GM12873 (cell line): Measurements from ENCODE around the gene TBXA2R.

Experiments used
- TF ChIP-seq, protein P1 (sequence below): IDR thresholded peaks from 2 replicates; pipeline ENCODE4 v1.5.1; 2012; ENCODE audit warnings: low read depth, mild to moderate bottlenecking, moderate library complexity, low read length, control low read depth; ENCODE audit not compliant: insufficient read depth; ENCODE audit errors: missing control alignments

The TBXA2R gene

DNA sequence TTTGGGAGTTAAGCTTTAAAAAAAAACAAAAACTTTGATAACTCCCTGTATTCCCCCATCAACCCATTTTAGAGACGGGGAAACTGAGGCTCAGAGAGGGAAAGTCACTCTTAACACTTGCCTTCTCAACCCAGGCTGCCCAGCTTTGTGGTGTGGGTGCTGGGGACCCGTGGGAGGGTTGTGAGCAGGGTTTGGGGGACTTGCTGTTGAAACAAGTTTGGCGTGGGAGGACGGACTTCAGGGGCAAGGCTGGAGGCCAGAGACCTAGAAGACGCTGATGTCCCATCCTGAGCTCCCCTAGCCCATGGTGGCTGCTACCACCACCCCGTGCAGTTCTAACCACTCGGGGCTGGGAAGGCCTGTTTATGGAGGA, 20.7 kb upstream of the TBXA2R start:
- TF ChIP-seq, protein P1, sequence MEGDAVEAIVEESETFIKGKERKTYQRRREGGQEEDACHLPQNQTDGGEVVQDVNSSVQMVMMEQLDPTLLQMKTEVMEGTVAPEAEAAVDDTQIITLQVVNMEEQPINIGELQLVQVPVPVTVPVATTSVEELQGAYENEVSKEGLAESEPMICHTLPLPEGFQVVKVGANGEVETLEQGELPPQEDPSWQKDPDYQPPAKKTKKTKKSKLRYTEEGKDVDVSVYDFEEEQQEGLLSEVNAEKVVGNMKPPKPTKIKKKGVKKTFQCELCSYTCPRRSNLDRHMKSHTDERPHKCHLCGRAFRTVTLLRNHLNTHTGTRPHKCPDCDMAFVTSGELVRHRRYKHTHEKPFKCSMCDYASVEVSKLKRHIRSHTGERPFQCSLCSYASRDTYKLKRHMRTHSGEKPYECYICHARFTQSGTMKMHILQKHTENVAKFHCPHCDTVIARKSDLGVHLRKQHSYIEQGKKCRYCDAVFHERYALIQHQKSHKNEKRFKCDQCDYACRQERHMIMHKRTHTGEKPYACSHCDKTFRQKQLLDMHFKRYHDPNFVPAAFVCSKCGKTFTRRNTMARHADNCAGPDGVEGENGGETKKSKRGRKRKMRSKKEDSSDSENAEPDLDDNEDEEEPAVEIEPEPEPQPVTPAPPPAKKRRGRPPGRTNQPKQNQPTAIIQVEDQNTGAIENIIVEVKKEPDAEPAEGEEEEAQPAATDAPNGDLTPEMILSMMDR, result no peak

DNA sequence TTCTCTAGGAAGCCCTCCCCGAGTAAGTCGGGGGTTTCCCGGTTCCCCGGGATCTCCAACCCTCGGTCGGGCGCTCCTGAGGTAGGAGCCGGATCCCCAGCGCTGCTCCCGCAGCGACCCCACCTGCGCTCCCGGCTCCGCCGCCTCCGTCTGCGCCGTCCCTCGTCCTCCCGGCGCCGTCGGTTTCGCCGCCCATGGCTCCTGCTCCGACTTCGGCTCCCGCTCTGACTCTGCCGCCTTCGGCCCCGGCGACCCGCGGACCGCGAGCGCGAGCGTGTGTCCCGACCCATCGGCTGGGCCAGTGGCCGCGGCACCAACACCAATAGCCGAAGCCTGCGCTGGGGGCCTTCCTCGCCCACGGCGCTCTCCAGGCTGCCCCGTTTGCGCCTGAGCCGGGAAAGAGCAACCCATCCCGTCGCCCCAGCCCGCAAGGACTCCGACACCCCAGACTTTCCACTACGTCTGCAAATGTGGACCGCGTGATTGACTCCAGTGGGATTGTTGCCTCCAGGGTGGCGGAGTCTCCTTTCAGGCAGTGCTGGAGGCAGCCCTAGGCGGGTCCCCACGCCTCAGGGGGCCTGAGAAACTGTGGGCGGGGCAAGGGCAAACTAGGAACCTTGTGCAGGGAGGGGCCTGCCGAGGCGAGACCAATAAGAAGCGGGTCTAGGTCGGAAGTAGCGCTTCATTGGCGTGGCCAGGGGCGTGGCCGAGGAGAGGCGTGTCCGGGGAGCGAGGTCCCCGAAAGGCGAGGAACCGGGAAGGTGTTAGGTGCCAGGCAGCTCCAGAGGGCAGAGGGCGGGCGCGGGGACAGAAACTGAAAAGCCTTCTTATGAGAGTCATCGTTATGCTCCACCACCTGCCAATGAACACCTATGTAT, 20.0 kb upstream of the TBXA2R start, which contains the start of gene CACTIN:
Gene CACTIN, minus strand, starts transcription at position 318 of the 878 bp plus-strand sequence. Its CDS starts 28 bp downstream, at position 290.
- TF ChIP-seq, protein P1, result no peak

- TF ChIP-seq, protein P1, result no peak
Measured at GRCh38 chr19:3625996-3626472, 19.4 kb upstream of the TBXA2R start.

DNA sequence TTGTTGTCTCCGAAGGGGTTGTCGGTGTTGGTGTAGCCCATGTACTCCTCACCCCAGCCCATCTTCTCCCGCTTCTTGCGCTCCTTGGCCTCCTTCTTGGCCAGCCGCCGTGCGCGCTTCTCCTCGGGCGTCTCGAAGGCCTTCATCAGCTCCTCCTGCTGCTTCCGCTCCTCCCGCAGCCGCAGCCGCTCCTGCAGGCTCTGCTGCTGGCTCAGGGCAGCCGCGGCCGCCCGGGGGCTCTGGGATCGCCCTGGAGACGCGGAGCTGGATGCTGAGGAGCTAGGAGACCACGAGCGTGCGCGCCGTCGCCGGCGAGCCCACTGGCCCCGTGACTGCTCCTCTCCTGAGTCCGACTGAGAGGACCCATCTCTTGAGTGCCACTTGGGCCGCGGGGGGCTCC, 17.0 kb upstream of the TBXA2R start:
- TF ChIP-seq, protein P1, result no peak

DNA sequence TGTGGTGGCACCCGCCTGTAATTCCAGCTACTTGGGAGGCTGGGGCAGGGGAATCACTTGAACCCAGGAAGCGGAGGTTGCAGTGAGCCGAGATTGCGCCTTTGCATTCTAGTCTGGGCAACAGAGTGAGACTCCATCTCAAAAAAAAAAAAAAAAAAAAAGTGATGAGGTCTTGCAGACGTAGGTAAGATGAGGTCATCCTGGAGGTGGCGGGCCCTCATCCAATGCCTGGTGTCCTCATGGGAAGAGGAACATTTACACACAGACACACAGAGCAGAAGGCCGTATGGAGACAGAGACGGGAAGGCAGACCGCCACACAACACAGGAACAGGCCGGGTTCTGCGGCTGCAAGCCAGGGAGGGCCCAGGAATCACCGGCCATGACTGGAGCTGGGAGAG, 15.5 kb upstream of the TBXA2R start:
- TF ChIP-seq, protein P1, result no peak

DNA sequence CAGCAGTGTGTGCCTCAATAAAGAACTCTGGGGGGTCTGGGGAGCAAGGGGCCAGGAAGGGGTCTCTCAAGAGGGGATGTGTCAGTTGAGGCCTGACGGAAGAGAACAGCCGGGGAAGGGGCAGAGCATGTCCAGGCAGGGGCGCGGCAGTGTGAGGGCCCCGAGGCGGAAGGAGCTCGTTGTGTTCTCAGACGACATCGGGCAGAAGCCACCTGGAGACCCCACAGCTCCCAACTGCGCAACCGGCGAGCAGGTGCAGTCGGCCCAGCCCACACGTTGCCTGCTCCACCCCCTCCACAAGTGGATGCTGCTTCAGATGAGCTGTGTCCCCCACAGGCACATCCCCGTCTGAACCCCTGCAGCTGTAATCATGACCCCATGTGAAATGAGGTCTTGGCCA, 15.0 kb upstream of the TBXA2R start:
- TF ChIP-seq, protein P1, result no peak

DNA sequence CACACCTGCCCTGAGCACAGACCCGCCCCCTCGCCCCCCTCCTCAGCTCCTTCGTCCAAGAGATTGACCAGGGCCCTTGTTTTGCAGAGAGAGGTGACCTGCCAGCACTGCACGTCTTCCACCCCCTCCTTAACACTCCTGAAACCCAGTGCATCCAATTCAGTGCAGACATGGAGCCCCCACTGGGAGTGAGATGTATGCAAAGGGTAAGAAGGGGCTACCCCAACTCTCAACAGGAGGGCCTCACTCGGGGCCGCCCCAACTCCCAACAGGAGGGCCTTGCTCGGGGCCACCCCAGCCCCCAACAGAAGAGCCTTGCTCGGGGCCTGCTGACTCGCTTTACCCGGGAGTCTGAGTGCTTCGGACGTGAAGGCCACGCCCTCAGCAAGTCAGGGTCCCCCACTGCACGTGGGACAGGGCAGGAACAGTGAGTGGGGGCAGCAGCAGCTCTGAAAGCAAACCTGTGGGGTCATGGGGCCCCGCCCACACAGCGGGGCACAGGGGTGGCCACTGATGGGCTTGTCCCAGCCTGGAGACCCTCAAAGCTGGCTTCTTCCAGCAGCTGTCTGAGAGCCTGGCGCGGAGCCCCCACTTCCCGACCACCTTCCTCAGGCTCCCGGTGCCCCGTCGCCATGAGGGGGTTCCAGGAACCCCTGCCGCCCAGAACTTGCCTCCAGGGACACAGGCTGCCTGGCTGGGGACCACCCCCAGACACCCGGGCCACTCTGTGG, 14.3 kb upstream of the TBXA2R start:
- TF ChIP-seq, protein P1, result no peak
